ENCODE results near the gene SLC38A10. TPM values are rescaled to one million over a fixed set of nuclear protein-coding genes. Genes with fewer than 3 reads are reported as not detected.

The SLC38A10 gene
- total and polyA plus RNA-seq, 10 of the 15 experiments (the other 5 are each of a cell fraction or from before 2014, with no cell fraction given): 0.52 to 67.9 (median 22.1) TPM

DNA sequence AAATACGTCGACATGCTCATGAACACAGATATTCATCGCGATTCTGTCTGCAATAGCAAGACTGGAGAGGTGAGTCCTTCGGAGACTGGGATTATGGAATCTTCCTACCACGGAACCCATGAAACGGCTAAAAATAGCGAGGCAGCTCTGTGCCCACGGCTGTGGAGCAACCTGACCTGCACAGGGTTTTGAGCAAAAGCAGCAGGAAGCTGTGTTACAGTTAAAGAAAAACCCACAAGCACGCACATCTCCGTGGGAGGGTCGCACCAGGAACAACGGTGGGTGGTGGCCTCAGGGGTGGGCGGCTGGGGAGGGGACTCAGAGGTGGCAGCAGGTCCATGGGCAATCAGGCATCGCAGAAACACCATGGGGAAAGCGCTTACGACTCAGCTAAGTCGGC, 24.8 kb downstream of the SLC38A10 start:
- POLR2A ChIA-PET: no interaction called here
- Histone ChIP-seq H3K4me2 (ENCODE audit: control insufficient read depth, insufficient read depth) (no peak overlapping the region), H2AFZ (ENCODE audit: control insufficient read depth, low read depth, low read length) (no peak overlapping the region), H3K9ac (ENCODE audit: control insufficient read depth, insufficient read depth, low read length) (no peak overlapping the region), H3K27ac (ENCODE audit: control insufficient read depth, insufficient read depth) (no peak overlapping the region), H4K20me1 (ENCODE audit: control insufficient read depth, insufficient read depth) (no peaks in the 10 kb centered on the region), H3K4me1 (ENCODE audit: control insufficient read depth, insufficient read depth, low read length) (no peaks in the 10 kb centered on the region), H3K27me3 (replicated peaks in 1 of 2; ENCODE audit: control insufficient read depth in 2 of 2, insufficient read depth in 2 of 2, low read length in 1 of 2) (no peaks in the 10 kb centered on the region), H3K79me2 (ENCODE audit: control insufficient read depth, insufficient read depth, low read length) (no peaks in the 10 kb centered on the region), H3K4me3 (no peak overlapping the region), H3K9me3 (replicated peaks; ENCODE audit: control insufficient read depth, insufficient read depth, low read length) (no peaks in the 10 kb centered on the region), H3K36me3 (ENCODE audit: control insufficient read depth in 2 of 2, insufficient read depth in 2 of 2, low read length in 1 of 2) (peaks cover 8 to 13% of the 10 kb centered on the region in 2 experiments)
- 78% methylated on average over 18 of the region's 18 CpGs for WGBS (ENCODE audit: insufficient coverage, insufficient replicate concordance, low lambda C conversion rate, missing lambda C conversion rate)
- DNase-seq (ENCODE audit: low read depth, low spot score): no peak
- RAD21 ChIA-PET (ENCODE audit: unreplicated experiment): no interaction called here
- no peak for FAIRE-seq
- SMC1A ChIA-PET (ENCODE audit: uncharacterized antibody, unreplicated experiment): no interaction called here
- no TSS peak for BruUV-seq (replicated peaks)
- CTCF ChIA-PET: no interaction called here
- ATAC-seq: no peak
- in situ Hi-C loops (cut with MboI) (no loop called here), intact Hi-C loops (cut with micrococcal nuclease; ENCODE audit: unreplicated experiment) (no loop called here)
- TF ChIP-seq POLR2A (IDR thresholded peaks at IDR 0.05; ENCODE audit: low read depth, low read length): no peak
- TF ChIP-seq USF1 (IDR thresholded peaks at IDR 0.05; ENCODE audit: borderline replicate concordance, extremely low read length, insufficient read depth, low read depth, low read length): no peak

DNA sequence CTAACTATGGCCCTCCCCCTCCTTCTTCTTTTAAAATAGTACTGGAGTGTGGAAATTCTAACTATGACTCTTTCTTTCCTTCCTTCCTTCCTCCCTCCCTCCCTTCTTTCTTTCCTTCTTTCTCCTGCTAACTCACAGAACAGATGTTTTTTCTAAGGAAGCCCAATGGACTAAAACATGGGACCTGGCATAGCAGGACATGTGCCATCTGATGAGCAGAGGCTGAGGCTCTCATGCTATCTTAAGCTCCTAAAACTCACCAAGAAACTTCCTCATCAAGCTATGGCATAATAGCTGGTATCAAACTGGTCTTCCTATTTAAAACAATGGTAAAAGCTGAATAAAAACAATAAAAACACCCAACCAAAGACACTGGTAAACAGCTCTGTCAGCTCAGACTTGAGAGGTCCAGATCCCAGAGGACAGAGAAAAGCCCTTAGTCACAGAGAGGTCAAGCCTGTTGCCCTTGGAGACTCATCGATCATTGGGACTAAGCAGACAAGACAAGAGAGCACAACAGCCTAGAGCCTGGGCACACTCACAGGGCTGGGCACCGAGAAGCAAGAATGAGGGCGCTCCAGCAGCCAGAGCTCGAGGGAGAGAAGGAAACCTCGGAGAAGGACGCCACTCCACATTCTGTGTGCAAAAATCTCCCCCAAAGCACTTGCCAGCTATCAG, 27.6 kb downstream of the SLC38A10 start:
- SMC1A ChIA-PET (ENCODE audit: uncharacterized antibody, unreplicated experiment): no interaction called here
- CTCF ChIA-PET: interaction anchor here (0.5 to 0.7 kb wide), 2 partner anchors 28 to 144 kb away, joined by 3 read pairs; no protein-coding TSS in a partner anchor
- FAIRE-seq: no peak
- intact Hi-C loops (cut with micrococcal nuclease; ENCODE audit: unreplicated experiment) (no loop called here), in situ Hi-C loops (cut with MboI) (no loop called here)
- peaks cover 6 to 10% of the 10 kb centered on the region in 2 experiments for H3K36me3 ChIP-seq (ENCODE audit: control insufficient read depth in 2 of 2, insufficient read depth in 2 of 2, low read length in 1 of 2)
- no peaks in the 10 kb centered on the region for H3K4me1 ChIP-seq (ENCODE audit: control insufficient read depth, insufficient read depth, low read length)
- no peak for ATAC-seq
- no peak overlapping the region for H3K27ac ChIP-seq (ENCODE audit: control insufficient read depth, insufficient read depth)
- no peak for DNase-seq (ENCODE audit: low read depth, low spot score)
- no peaks in the 10 kb centered on the region for H3K9me3 ChIP-seq (replicated peaks; ENCODE audit: control insufficient read depth, insufficient read depth, low read length)
- no peaks in the 10 kb centered on the region for H3K79me2 ChIP-seq (ENCODE audit: control insufficient read depth, insufficient read depth, low read length)
- no peaks in the 10 kb centered on the region for H4K20me1 ChIP-seq (ENCODE audit: control insufficient read depth, insufficient read depth)
- BruUV-seq (replicated peaks): no TSS peak
- POLR2A ChIA-PET: no interaction called here
- no peaks in the 10 kb centered on the region for H3K27me3 ChIP-seq (replicated peaks in 1 of 2; ENCODE audit: control insufficient read depth in 2 of 2, insufficient read depth in 2 of 2, low read length in 1 of 2)
- no peak overlapping the region for H3K4me2 ChIP-seq (ENCODE audit: control insufficient read depth, insufficient read depth)
- 93% methylated on average over 6 of the region's 6 CpGs for WGBS (ENCODE audit: insufficient coverage, insufficient replicate concordance, low lambda C conversion rate, missing lambda C conversion rate)
- H2AFZ ChIP-seq (ENCODE audit: control insufficient read depth, low read depth, low read length): no peak overlapping the region
- RAD21 ChIA-PET (ENCODE audit: unreplicated experiment): no interaction called here
- H3K4me3 ChIP-seq: no peak overlapping the region
- H3K9ac ChIP-seq (ENCODE audit: control insufficient read depth, insufficient read depth, low read length): no peak overlapping the region
- TF ChIP-seq MEF2B (IDR thresholded peaks at IDR 0.05; ENCODE audit: partially characterized antibody, poor library complexity, severe bottlenecking): no peak
- no peak for TF ChIP-seq RAD51 (IDR thresholded peaks at IDR 0.05)
- no peak for TF ChIP-seq FOXK2 (IDR thresholded peaks at IDR 0.05)
- TF ChIP-seq TBL1XR1 (IDR thresholded peaks at IDR 0.05; ENCODE audit: low read depth, low read length): no peak
- TF ChIP-seq, protein P1, sequence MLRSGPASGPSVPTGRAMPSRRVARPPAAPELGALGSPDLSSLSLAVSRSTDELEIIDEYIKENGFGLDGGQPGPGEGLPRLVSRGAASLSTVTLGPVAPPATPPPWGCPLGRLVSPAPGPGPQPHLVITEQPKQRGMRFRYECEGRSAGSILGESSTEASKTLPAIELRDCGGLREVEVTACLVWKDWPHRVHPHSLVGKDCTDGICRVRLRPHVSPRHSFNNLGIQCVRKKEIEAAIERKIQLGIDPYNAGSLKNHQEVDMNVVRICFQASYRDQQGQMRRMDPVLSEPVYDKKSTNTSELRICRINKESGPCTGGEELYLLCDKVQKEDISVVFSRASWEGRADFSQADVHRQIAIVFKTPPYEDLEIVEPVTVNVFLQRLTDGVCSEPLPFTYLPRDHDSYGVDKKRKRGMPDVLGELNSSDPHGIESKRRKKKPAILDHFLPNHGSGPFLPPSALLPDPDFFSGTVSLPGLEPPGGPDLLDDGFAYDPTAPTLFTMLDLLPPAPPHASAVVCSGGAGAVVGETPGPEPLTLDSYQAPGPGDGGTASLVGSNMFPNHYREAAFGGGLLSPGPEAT (IDR thresholded peaks at IDR 0.05; ENCODE audit: low read depth): no peak
- no peak for TF ChIP-seq MYC (IDR thresholded peaks at IDR 0.05; ENCODE audit: insufficient read depth, insufficient read length, insufficient replicate concordance, low read length, severe bottlenecking)
- no peak for TF ChIP-seq ZNF687 (IDR thresholded peaks at IDR 0.05)
